Measurements from ENCODE around the gene CXCL14.

Gene CXCL14

DNA sequence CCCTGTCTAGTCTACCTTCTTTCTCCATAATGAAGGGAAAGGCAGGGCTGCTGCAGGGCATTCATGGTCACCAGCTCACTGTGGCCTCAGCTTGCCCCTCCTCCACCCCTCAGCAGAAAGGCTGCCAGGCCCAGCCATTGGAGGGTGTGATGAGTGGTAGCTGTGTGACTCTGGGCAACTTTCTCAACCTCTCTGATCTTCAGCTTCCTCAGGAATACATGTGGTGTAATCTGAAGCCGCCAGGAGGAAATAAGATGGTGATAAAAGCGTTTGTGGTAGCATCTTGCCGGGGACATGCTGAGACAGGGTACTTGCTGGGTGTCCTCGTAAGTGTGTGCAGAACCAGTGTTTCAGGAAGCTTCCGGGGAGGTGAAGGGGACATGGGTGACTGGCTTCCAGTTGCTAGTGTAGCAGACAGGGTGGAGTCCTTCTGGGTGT lies 9.8 kb downstream of the CXCL14 start:
- Mint-ChIP-seq H3K27me3 (peaks cover 46% of the 10 kb centered on the region), H3K27ac (no peak overlapping the region), H3K9me3 (no peaks in the 10 kb centered on the region), H3K36me3 (no peaks in the 10 kb centered on the region), H3K4me3 (no peak overlapping the region), H3K4me1 (peaks cover 7% of the 10 kb centered on the region)
- DNase-seq: no peak
- CTCF ChIA-PET: interaction anchor here (0.6 to 13.7 kb wide), 8 partner anchors 7 to 254 kb away, joined by 3 to 173 read pairs (median 4); no protein-coding TSS in a partner anchor

DNA sequence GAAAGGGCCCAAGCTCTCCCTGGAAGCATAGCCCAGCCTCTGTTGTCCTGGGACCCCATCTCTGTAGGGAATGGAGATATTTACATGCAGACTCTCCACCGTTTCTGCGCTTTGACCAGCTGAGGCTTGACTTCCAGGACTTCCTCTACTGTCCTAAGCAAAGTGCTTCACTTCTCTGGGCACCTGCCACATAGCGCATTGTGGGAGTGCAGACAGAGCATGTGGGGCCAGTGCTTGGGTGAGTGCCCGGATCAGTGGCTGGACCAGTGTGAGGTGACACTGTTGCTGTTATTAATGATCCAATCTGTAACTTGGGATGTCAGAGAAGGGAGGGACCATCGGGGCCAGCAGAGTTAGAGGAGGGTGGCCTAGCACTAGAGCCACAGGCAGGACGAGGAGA lies 10.5 kb downstream of the CXCL14 start:
- no peak for DNase-seq
- no peaks in the 10 kb centered on the region for H3K36me3 Mint-ChIP-seq
- H3K4me3 Mint-ChIP-seq: no peak overlapping the region
- peak overlapping the region; percentile 46 for H3K27ac Mint-ChIP-seq
- peaks cover 7% of the 10 kb centered on the region for H3K4me1 Mint-ChIP-seq
- H3K9me3 Mint-ChIP-seq: no peaks in the 10 kb centered on the region
- H3K27me3 Mint-ChIP-seq: peaks cover 45% of the 10 kb centered on the region
- CTCF ChIA-PET: interaction anchor here (0.7 to 13.7 kb wide), 5 partner anchors 16 to 261 kb away, joined by 3 to 173 read pairs (median 44); no protein-coding TSS in a partner anchor

DNA sequence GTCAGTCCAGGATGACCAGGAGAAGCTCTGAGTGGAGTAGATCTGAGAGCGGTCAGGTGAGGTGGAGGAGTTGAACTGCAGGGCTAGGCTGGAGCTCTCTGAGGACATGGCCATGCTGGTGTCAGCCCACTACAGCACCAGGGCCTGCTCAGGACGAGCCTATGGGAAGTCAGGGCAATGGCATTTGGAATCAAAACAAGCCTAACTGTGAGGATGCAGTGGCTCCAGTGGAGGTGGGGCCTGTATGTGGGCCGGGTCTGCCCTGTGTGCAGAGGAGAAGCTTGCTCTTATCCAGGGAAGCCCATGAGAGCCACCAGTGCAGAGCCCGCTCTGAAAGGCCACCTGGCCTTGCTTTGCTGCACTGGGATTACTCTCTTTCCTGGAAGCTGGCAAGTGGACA lies 11.1 kb downstream of the CXCL14 start:
- no peak for DNase-seq

DNA sequence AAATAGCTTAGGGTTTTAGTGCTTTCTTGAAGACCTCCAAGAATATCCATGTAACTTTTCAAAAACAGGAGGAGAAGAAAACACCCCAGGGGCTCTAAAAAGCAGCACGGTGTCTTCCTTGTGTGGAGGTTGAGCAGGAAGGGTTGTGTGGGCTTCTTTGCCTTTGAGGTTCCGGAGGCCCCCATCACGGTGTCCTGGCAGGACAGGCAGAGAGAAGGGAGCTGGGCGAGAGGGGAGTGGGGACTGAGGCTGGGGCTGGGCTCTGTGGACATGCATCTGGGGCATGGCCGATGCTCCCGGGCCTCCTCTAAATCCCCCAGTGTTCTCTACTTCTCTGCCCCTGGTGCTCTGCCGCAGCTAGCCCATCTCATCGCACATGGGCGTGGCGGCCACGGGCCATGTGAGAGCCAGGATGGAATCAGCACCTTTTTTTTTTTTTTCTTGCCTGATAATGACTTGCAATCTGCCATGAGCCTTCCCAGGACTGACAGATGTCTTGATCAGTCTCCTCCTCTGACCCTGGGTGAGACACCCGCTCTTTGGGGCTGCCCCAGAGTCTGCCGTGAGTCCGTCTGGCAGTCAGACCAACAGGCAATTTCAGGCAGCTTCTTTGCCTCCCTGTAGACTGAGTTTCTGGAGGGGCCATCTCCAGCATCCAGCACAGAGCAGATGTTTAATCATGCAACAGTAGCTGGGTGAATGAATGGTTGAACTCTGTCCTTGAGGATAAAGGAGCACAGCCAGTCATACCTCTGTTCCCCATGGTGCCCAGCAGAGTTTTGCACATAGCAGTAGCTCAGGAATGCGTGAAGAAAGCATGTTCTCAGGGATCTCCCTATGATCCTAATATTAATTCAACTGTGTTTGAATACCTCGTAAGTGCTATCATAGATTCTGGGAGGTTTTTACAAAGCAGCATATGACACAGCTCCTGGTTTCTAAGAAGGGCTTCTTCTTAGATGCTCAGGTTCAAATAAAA lies 12.1 kb downstream of the CXCL14 start:
- Mint-ChIP-seq H3K4me3 (no peak overlapping the region), H3K27me3 (peaks cover 41% of the 10 kb centered on the region), H3K9me3 (no peaks in the 10 kb centered on the region), H3K36me3 (no peaks in the 10 kb centered on the region), H3K4me1 (peaks cover 7% of the 10 kb centered on the region), H3K27ac (no peak overlapping the region)
- no peak for DNase-seq
- CTCF ChIA-PET: interaction anchor here (0.8 to 13.7 kb wide), 25 partner anchors 8 to 265 kb away, joined by 3 to 173 read pairs (median 5); partner anchors contain the start of gene CXCL14

More for the DNA sequence above, 11.1 kb downstream of the CXCL14 start:
- Mint-ChIP-seq H3K27me3 (peaks cover 41% of the 10 kb centered on the region), H3K27ac (no peak overlapping the region), H3K4me3 (no peak overlapping the region), H3K36me3 (no peaks in the 10 kb centered on the region), H3K9me3 (no peaks in the 10 kb centered on the region), H3K4me1 (peaks cover 7% of the 10 kb centered on the region)
- CTCF ChIA-PET: interaction anchor here (1.4 to 13.7 kb wide), 7 partner anchors 9 to 262 kb away, joined by 3 to 173 read pairs (median 36); partner anchors contain the start of gene CXCL14

DNA sequence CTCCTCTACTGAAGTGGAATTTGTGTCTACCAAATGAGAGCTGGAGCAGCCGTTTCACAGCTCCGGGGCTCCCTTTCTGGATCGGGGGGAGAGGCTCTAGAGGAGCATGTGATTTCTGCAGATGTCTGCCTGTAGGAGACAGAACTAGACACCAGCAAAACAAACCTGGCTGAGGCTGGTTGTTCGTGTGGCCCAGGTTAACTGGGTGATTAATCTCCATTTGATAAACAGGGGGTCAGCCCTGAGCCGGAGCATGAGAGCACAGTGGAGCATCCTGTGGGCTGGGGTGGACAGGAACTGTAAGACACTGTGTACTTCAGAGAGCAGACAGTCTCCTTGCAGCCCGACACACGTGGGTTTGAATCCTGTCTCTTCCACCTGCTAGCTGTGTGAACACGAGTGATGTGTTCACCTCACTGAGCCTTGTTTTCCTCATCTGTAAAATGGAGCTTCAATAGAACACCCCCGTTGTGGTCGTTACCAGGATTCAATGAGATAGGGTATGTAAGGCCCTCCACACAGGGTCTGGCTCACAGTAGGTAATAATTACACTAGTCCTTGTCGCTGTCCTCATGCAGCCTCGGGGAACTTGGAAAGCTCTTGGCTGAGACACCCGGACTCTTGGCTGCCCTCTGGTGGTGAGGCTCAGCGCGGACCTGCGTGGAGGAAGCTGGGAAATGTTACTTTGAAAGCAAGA lies 12.9 kb downstream of the CXCL14 start:
- Mint-ChIP-seq H3K36me3 (no peaks in the 10 kb centered on the region), H3K4me3 (no peak overlapping the region), H3K27ac (no peak overlapping the region), H3K4me1 (peaks cover 8% of the 10 kb centered on the region), H3K27me3 (peaks cover 42% of the 10 kb centered on the region), H3K9me3 (no peaks in the 10 kb centered on the region)
- peak; percentile 81 for DNase-seq
- CTCF ChIA-PET: interaction anchor here (0.7 to 13.7 kb wide), 26 partner anchors 8 to 266 kb away, joined by 3 to 173 read pairs (median 4); partner anchors contain the start of gene CXCL14

DNA sequence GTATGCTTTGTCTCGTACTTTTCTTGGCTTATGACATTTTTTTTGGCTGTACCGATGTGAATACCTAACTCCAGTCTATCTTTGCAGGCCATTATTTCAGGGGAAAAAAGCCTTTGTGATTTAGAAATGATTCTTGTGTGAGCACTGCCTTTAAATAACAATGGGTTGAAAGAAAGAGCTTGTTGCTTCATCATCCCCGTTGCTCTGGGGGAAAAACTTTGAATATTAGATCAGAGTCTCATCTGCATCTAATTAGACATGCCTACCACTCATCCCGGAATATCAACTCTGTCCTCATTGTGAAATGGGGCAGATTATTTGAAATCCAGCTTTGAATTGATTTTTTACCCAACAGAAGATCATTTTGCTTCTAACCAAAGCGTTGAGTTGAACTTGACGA lies 13.5 kb downstream of the CXCL14 start:
- Mint-ChIP-seq H3K27ac (no peak overlapping the region), H3K36me3 (no peaks in the 10 kb centered on the region), H3K4me1 (peaks cover 10% of the 10 kb centered on the region), H3K4me3 (no peak overlapping the region), H3K27me3 (peaks cover 45% of the 10 kb centered on the region), H3K9me3 (no peaks in the 10 kb centered on the region)
- CTCF ChIA-PET: interaction anchor here (0.7 to 13.7 kb wide), 16 partner anchors 7 to 267 kb away, joined by 3 to 173 read pairs (median 6); partner anchors contain the start of gene CXCL14
- no peak for DNase-seq

DNA sequence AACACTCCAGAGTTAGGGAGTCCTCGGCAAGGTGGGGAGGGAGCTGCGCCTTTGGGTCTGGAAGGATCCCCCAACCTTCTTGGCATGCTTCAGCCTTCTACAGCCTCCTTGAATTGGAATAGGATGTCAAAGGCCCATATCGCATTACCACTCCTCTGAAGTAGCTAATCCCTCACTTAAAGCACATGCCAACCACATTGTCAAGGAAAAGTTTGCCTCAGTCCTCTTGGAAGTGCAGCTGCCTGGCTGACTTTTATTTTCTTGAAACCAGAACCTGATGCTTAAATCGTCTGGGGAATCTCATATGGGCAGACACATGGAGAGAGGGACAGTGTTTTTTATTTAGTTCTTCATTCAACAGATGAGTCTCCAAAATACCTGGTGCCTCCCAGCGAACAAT lies 14.5 kb downstream of the CXCL14 start:
- H3K9me3 Mint-ChIP-seq: no peaks in the 10 kb centered on the region
- peaks cover 40% of the 10 kb centered on the region for H3K27me3 Mint-ChIP-seq
- H3K4me3 Mint-ChIP-seq: no peak overlapping the region
- no peak for DNase-seq
- no peak overlapping the region for H3K27ac Mint-ChIP-seq
- CTCF ChIA-PET: interaction anchor here (1.4 to 13.7 kb wide), 6 partner anchors 10 to 265 kb away, joined by 6 to 173 read pairs (median 36); no protein-coding TSS in a partner anchor
- no peaks in the 10 kb centered on the region for H3K36me3 Mint-ChIP-seq
- H3K4me1 Mint-ChIP-seq: peaks cover 10% of the 10 kb centered on the region

DNA sequence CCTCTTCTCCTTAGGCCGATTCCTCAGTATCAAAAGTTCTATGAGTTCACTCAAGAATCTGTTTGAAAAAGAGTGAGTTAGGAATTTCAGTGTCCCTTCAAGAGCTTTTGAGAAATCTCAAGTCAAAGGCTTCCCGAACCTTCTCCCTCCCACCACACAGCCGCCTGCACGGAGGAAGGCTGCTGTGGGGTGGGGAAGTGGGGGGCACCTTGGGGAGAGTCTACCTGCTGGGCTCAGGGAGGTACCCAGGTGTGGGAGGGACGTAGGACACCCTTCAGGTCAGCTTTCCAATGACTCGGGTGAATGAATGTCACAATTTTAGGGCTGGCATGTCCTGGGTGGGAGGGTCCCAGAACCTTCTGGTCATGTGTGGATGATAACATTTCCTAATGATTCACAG lies 17.5 kb downstream of the CXCL14 start:
- Mint-ChIP-seq H3K4me1 (peaks cover 4% of the 10 kb centered on the region), H3K27ac (no peak overlapping the region), H3K9me3 (no peaks in the 10 kb centered on the region), H3K4me3 (no peak overlapping the region), H3K27me3 (peaks cover 42% of the 10 kb centered on the region), H3K36me3 (no peaks in the 10 kb centered on the region)
- CTCF ChIA-PET: interaction anchor here (0.7 to 13.7 kb wide), 17 partner anchors 9 to 269 kb away, joined by 3 to 173 read pairs (median 3); no protein-coding TSS in a partner anchor
- no peak for DNase-seq

DNA sequence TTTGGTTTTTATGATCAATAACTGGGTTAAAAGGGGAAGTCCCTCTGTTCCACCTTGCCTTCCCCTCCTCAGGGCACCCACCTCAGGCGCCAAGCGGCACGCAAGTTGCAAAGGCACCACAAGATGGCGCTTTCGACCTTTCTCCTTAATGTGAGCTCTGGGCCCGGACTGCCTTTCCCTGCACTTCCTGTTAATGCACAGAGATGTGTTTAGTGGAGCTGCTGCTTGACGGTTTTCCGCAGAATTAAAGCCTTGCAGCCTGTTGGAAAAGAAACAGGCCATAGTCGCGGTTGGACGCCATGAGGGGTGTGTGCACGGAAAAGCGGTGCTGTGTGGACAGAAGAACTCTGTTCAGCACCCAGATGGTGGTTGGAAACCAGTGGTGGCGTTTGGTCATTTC lies 17.9 kb downstream of the CXCL14 start:
- Mint-ChIP-seq H3K9me3 (no peaks in the 10 kb centered on the region), H3K4me1 (peaks cover 4% of the 10 kb centered on the region), H3K27ac (no peak overlapping the region), H3K36me3 (no peaks in the 10 kb centered on the region), H3K27me3 (peaks cover 41% of the 10 kb centered on the region), H3K4me3 (no peak overlapping the region)
- CTCF ChIA-PET: interaction anchor here (0.7 to 13.7 kb wide), 15 partner anchors 9 to 269 kb away, joined by 3 to 173 read pairs (median 4); no protein-coding TSS in a partner anchor
- peak; percentile 78 for DNase-seq

DNA sequence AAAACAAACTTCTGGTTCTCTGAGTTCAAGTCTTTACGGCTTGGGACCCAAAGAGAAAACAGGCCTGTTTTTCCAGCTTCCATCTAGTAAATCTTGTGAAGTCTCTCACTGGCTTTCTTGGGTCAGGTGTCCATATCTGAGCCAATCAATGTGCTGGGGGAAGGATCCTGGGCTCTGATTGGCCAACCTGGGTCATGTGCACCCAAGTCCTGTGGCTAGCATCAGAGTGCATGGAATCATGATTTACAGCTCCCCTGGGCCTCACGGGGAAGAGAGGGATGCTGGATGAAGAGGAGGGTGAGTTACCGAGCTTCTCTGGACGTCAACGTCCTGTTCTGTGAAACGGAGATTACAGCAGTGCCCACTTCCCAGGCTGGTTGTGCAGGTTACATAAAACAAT lies 19.4 kb downstream of the CXCL14 start:
- CTCF ChIA-PET: interaction anchor here (1.4 to 13.7 kb wide), 5 partner anchors 7 to 271 kb away, joined by 3 to 173 read pairs (median 17); no protein-coding TSS in a partner anchor
- Mint-ChIP-seq H3K27ac (no peak overlapping the region), H3K9me3 (no peaks in the 10 kb centered on the region), H3K4me1 (peaks cover 4% of the 10 kb centered on the region), H3K27me3 (peaks cover 41% of the 10 kb centered on the region), H3K36me3 (no peaks in the 10 kb centered on the region), H3K4me3 (no peak overlapping the region)
- DNase-seq: no peak

DNA sequence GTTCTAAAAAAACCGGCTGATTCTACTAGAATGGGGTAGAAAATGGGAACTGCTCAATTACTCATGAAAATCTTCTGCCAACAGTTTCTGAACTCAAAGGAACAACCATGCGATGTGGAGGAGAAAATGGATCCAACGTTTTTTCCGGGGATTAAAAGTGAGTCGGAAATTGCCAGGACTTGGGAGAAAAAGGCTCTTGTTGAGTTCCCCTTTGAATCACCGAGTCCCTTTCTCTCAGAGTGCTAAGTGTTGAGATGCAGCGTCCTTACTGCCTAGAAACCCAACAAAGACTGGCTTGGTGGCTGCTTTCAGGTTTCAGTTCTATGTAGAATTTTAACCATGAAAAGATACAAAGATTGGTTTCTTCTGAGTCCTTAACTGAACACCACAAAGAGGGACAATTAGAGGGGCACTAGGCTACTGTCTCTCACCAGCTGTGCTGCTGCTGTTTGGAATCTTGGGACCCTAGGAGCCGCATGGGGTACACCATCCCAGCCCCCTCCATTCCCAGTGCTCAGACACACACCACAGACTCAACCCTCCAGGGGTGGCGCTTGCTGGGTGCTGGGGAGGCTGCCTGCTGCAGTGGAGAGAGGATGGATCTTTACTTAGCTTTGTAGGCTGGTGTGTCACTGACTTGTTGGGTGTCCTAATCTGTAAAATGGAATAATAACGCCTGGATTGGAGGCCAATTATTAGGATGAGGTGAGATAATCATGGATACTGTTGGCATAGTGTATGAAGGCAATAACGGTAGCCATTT lies 21.5 kb downstream of the CXCL14 start:
- Mint-ChIP-seq H3K36me3 (no peaks in the 10 kb centered on the region), H3K9me3 (no peaks in the 10 kb centered on the region), H3K4me3 (no peak overlapping the region), H3K4me1 (peaks cover 4% of the 10 kb centered on the region), H3K27ac (no peak overlapping the region), H3K27me3 (peaks cover 54% of the 10 kb centered on the region)
- CTCF ChIA-PET: interaction anchor here (1.2 to 6.1 kb wide), 3 partner anchors 9 to 273 kb away, joined by 5 to 61 read pairs (median 16); no protein-coding TSS in a partner anchor
- DNase-seq: no peak

DNA sequence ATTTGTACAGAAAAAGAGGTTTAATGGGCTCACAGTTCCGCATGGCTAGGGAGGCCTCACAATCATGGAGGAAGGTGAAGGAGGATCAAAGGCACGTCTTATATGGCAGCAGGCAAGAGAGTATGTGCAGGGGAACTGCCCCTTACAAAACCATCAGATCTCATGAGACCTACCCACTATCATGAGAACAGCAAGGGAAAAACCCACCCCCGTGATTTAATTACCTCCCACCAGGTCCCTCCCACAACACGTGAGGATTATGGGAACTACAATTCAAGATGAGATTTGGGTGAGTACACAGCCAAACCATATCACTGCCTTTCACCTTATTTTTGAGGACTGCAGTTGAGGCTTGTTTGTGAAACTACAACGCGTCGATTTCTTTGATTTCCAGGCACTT lies 22.2 kb downstream of the CXCL14 start:
- no peak overlapping the region for H3K27ac Mint-ChIP-seq
- H3K27me3 Mint-ChIP-seq: peaks cover 59% of the 10 kb centered on the region
- H3K36me3 Mint-ChIP-seq: no peaks in the 10 kb centered on the region

DNA sequence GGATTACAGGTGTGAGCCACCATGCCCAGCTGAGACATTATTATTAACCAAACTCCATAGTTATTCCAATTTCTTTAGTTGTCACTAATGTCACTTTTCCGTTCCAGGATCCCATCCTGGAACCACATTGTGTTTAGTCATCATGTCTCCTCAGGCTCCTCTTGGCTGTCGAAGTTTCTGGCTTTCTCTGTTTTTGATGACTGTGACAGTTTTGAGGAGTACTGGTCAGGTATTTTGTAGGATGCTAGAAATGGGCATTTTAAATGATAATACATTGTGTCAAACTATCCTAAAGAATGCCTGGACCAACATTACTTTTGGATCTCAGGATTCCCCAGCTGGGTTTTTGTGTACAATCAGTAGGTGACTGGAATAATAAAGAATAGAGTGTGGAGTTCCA lies 23.3 kb downstream of the CXCL14 start:
- H3K9me3 Mint-ChIP-seq: no peaks in the 10 kb centered on the region
- peaks cover 58% of the 10 kb centered on the region for H3K27me3 Mint-ChIP-seq
- no peaks in the 10 kb centered on the region for H3K36me3 Mint-ChIP-seq
- CTCF ChIA-PET: interaction anchor here (9.2 to 11.2 kb wide), 2 partner anchors 9 to 94 kb away, joined by 173 to 415 read pairs; no protein-coding TSS in a partner anchor
- no peak overlapping the region for H3K27ac Mint-ChIP-seq
- DNase-seq: no peak
- no peak overlapping the region for H3K4me3 Mint-ChIP-seq
- no peaks in the 10 kb centered on the region for H3K4me1 Mint-ChIP-seq

More for the DNA sequence above, 22.2 kb downstream of the CXCL14 start:
- Mint-ChIP-seq H3K4me1 (peaks cover 4% of the 10 kb centered on the region), H3K4me3 (no peak overlapping the region), H3K9me3 (no peaks in the 10 kb centered on the region)
- DNase-seq: no peak
- CTCF ChIA-PET: interaction anchor here (9.2 to 11.2 kb wide), 2 partner anchors 8 to 95 kb away, joined by 173 to 415 read pairs; no protein-coding TSS in a partner anchor
